GM12878 (cell line): ENCODE results near the gene FGB. TPM values are rescaled to one million over a fixed set of nuclear protein-coding genes. Genes with fewer than 3 reads are reported as not detected.

Source experiments
- ATAC-seq: fragments of 200-7000 bp; cut with Tn5 transposase; 3 replicates; pipeline ENCODE4 v1.9.1; 2020; ENCODE audit warnings: mild to moderate bottlenecking, moderate library complexity
- BruUV-seq: library from RNA; stranded (reverse); fragments of 400-500 nt; replicated peaks from 2 replicates; lab custom pipeline; 2021; lab: Mats Ljungman, UMichigan
- CTCF ChIA-PET: fragments of 300-600 bp; sonication (Branson Sonifier 250); formaldehyde crosslinking; extraction: SDS; loops from one replicate; lab custom pipeline; 2021; ENCODE audit warnings: inconsistent platforms; lab: Yijun Ruan, JAX
- POLR2A ChIA-PET: fragments of 350-600 bp; formaldehyde crosslinking; extraction: SDS; loops from one replicate; lab custom pipeline; 2021; ENCODE audit warnings: inconsistent platforms; lab: Charles Lee
- RAD21 ChIA-PET: fragments of 300-600 bp; sonication (Branson Sonifier 250); formaldehyde crosslinking; loops from one replicate; lab custom pipeline; 2023; ENCODE audit warnings: antibody characterized with exemption; ENCODE audit not compliant: unreplicated experiment; lab: Charles Lee
- SMC1A ChIA-PET: fragments of 300-600 bp; sonication (Branson Sonifier 250); formaldehyde crosslinking; loops from one replicate; lab custom pipeline; 2023; ENCODE audit not compliant: unreplicated experiment, uncharacterized antibody; lab: Charles Lee
- DNase-seq: peaks from one replicate; pipeline ENCODE4 v3.0.0-alpha.2; 2011; ENCODE audit warnings: low read depth, low spot score
- FAIRE-seq: peaks from 3 replicates; lab custom pipeline; 2011; peaks lifted over from hg19 to GRCh38; lab: Jason Lieb, UNC
- H2AFZ ChIP-seq: 2 replicates; pipeline ENCODE4 v1.6.0; 2011; ENCODE audit warnings: low read depth, low read length, control low read depth; ENCODE audit not compliant: control insufficient read depth
- H3K27ac ChIP-seq: 2 replicates; pipeline ENCODE4 v1.5.1; 2011; ENCODE audit warnings: control low read depth; ENCODE audit not compliant: control insufficient read depth, insufficient read depth
- H3K27me3 ChIP-seq, 2 experiments: replicated peaks in 1 of 2; 2 replicates each; pipeline versions ENCODE4 v1.6.0 to v1.6.1; 2011; ENCODE audit warnings: low read length in 1 of 2; ENCODE audit not compliant: control insufficient read depth in 2 of 2, insufficient read depth in 2 of 2
- H3K36me3 ChIP-seq, 2 experiments: 2 replicates each; pipeline ENCODE4 v1.5.1; 2011; ENCODE audit warnings: low read length in 1 of 2; ENCODE audit not compliant: control insufficient read depth in 2 of 2, insufficient read depth in 2 of 2
- H3K4me1 ChIP-seq: 2 replicates; pipeline ENCODE4 v1.6.1; 2011; ENCODE audit warnings: mild to moderate bottlenecking, low read length, moderate library complexity, mixed read lengths; ENCODE audit not compliant: control insufficient read depth, insufficient read depth
- H3K4me2 ChIP-seq: 2 replicates; pipeline ENCODE4 v1.6.0; 2011; ENCODE audit warnings: control low read depth; ENCODE audit not compliant: control insufficient read depth, insufficient read depth
- H3K4me3 ChIP-seq: fragments of 200-600 bp; sonication (generic); 2 replicates; pipeline ENCODE4 v1.5.1; 2016
- H3K79me2 ChIP-seq: 2 replicates; pipeline ENCODE4 v1.6.0; 2011; ENCODE audit warnings: low read length; ENCODE audit not compliant: control insufficient read depth, insufficient read depth
- H3K9ac ChIP-seq: 2 replicates; pipeline ENCODE4 v1.8.0; 2011; ENCODE audit warnings: low read length, control low read depth, mixed read lengths; ENCODE audit not compliant: control insufficient read depth, insufficient read depth
- H3K9me3 ChIP-seq: replicated peaks from 3 replicates; pipeline ENCODE4 v1.5.1; 2011; ENCODE audit warnings: mild to moderate bottlenecking, low read length; ENCODE audit not compliant: control insufficient read depth, insufficient read depth
- H4K20me1 ChIP-seq: 2 replicates; pipeline ENCODE4 v1.6.0; 2011; ENCODE audit not compliant: control insufficient read depth, insufficient read depth
- BACH1 ChIP-seq: fragments of 450-650 bp; IDR thresholded peaks from 2 replicates; pipeline ENCODE4 v1.6.1; 2017; ENCODE audit warnings: mild to moderate bottlenecking, borderline replicate concordance
- CHD1 ChIP-seq: IDR thresholded peaks from 2 replicates; pipeline ENCODE4 v1.6.1; 2012; ENCODE audit warnings: low read depth, low read length, improper control_type of control experiment
- CHD4 ChIP-seq: fragments of 200-600 bp; sonication (generic); IDR thresholded peaks from 2 replicates; pipeline ENCODE4 v1.6.1; 2016; ENCODE audit warnings: mild to moderate bottlenecking
- CREB1 ChIP-seq: IDR thresholded peaks from 2 replicates; pipeline ENCODE4 v1.6.1; 2012; ENCODE audit warnings: low read depth, mild to moderate bottlenecking, inconsistent platforms
- CUX1 ChIP-seq: IDR thresholded peaks from 2 replicates; pipeline ENCODE4 v1.6.1; 2012; ENCODE audit warnings: improper control_type of control experiment, low read depth, low read length; ENCODE audit not compliant: insufficient replicate concordance
- EZH2 ChIP-seq: IDR thresholded peaks from 2 replicates; pipeline ENCODE4 v1.6.1; 2012; ENCODE audit warnings: low read depth, mild to moderate bottlenecking, control low read depth, inconsistent platforms, low read length, borderline replicate concordance; ENCODE audit not compliant: control insufficient read depth
- MAX ChIP-seq: IDR thresholded peaks from 2 replicates; pipeline ENCODE4 v1.6.1; 2012; ENCODE audit warnings: low read depth, low read length, improper control_type of control experiment
- MEF2A ChIP-seq: IDR thresholded peaks from 2 replicates; pipeline ENCODE4 v1.6.1; 2011; ENCODE audit warnings: low read depth, mild to moderate bottlenecking, low read length, moderate library complexity; ENCODE audit not compliant: insufficient read depth
- NFIC ChIP-seq: IDR thresholded peaks from 2 replicates; pipeline ENCODE4 v1.6.1; 2012; ENCODE audit warnings: low read depth, mild to moderate bottlenecking, inconsistent platforms, low read length, moderate library complexity
- NR2C1 ChIP-seq: fragments of 450-650 bp; IDR thresholded peaks from 2 replicates; pipeline ENCODE4 v1.6.1; 2017; ENCODE audit warnings: antibody characterized with exemption, mild to moderate bottlenecking, moderate library complexity
- NR2F1 ChIP-seq: fragments of 450-650 bp; conservative IDR thresholded peaks from 2 replicates; pipeline ENCODE4 v1.6.1; 2017; ENCODE audit warnings: mild to moderate bottlenecking
- PAX5 ChIP-seq: IDR thresholded peaks from 2 replicates; pipeline ENCODE4 v1.6.1; 2011; ENCODE audit warnings: low read depth, low read length, borderline replicate concordance
- RB1 ChIP-seq: fragments of 450-650 bp; formaldehyde crosslinking; IDR thresholded peaks from 2 replicates; pipeline ENCODE4 v1.6.1; 2017; ENCODE audit warnings: mild to moderate bottlenecking, borderline replicate concordance
- SP1 ChIP-seq: IDR thresholded peaks from one replicate; pipeline ENCODE4 v1.6.1; 2011; ENCODE audit warnings: low read depth, low read length
- SPI1 ChIP-seq: IDR thresholded peaks from 2 replicates; pipeline ENCODE4 v1.6.1; 2011; ENCODE audit warnings: low read depth, mild to moderate bottlenecking, low read length, moderate library complexity, borderline replicate concordance; ENCODE audit not compliant: insufficient read depth
- WGBS: methylation state at CpG from one replicate; pipeline ENCODE4 v1.1.6; 2016; ENCODE audit warnings: low lambda C conversion rate; ENCODE audit not compliant: insufficient replicate concordance, insufficient coverage; ENCODE audit errors: missing lambda C conversion rate; 5-methylcytosine and 5-hydroxymethylcytosine counted together
- in situ Hi-C: fragments of 300-500 bp; cut with MboI; formaldehyde crosslinking; loops from 9 replicates; pipeline ENCODE4 v1.14.3; 2018; ENCODE audit warnings: mixed read lengths
- intact Hi-C: fragments of 100-400 bp; cut with micrococcal nuclease; formaldehyde crosslinking; loops from one replicate; pipeline ENCODE4 v1.14.2; 2022; ENCODE audit not compliant: unreplicated experiment
- polyA plus RNA-seq, 11 experiments: library from polyadenylated mRNA; depleted of rRNA in 4 of 11; unstranded in 6 of 11; stranded (reverse) in 5 of 11; fragments of >200 nt; fragmentation: Nextera tagmentation in 4 of 11; fragmentation: Illumina TruSeq in 1 of 11; extraction: Ambion mirVana in 4 of 11; extraction: Trizol in 1 of 11; gene quantifications; 1 replicate in 1 of 11; 2 replicates in 10 of 11; pipeline versions ENCODE4 v1.2.1 to v1.2.3, GENCODE V29; 2011 to 2016; ENCODE audit warnings: inconsistent platforms in 2 of 11, missing spikeins in 2 of 11, low read depth in 1 of 11
- total RNA-seq, 4 experiments: library from RNA; depleted of rRNA in 3 of 4; stranded (reverse); fragments of >200 nt in 3 of 4; fragmentation: Illumina TruSeq in 1 of 4; extraction: Trizol in 1 of 4; gene quantifications; 2 replicates each; pipeline versions ENCODE4 v1.2.1 to v1.2.3, GENCODE V29; 2013 to 2021
- TF ChIP-seq, protein P1 (sequence below): IDR thresholded peaks from 2 replicates; pipeline ENCODE4 v1.6.1; 2011; ENCODE audit warnings: low read depth, low read length, improper control_type of control experiment, borderline replicate concordance

FGB gene
- total and polyA plus RNA-seq, 10 of the 15 experiments (the other 5 are each of a cell fraction or from before 2014, with no cell fraction given), result 0.04 to 2.7 TPM; not detected in 8

- no peak for TF ChIP-seq CUX1
- no peak for TF ChIP-seq CHD4
- no peak for TF ChIP-seq MEF2A
- TF ChIP-seq CREB1, result no peak
These were observed 55.1 kb downstream of the FGB start (continued) for GRCh38 chr4:154617820-154618317.

GRCh38 chr4:154618708-154619315 lies 56.0 kb downstream of the FGB start:
- peaks cover 13% of the 10 kb centered on the region for H3K4me1 ChIP-seq
- RAD21 ChIA-PET, result interaction anchor here (0.7 to 7.1 kb wide), 8 partner anchors 11 to 69 kb away, joined by 3 to 88 read pairs (median 10); partner anchors contain the start of genes FGB and PLRG1
- no peak overlapping the region for H3K4me2 ChIP-seq
- in situ Hi-C loops, result loop anchor here (5.0 kb wide), 1 partner anchor 67 kb away; the partner anchor contains the start of gene PLRG1
- DNase-seq (peak; percentile 21), FAIRE-seq (peak; percentile 75), ATAC-seq (peak; percentile 88)
- peak overlapping the region; percentile 15; the same call in 1 of the 2 replicates for H2AFZ ChIP-seq
- SMC1A ChIA-PET, result interaction anchor here (0.7 to 7.2 kb wide), 15 partner anchors 9 to 352 kb away, joined by 3 to 119 read pairs (median 5); partner anchors contain the start of genes FGB and PLRG1
- 34% methylated on average over 4 of the region's 4 CpGs for WGBS
- H3K9ac ChIP-seq, result no peak overlapping the region
- POLR2A ChIA-PET, result interaction anchor here (0.7 to 1.3 kb wide), 2 partner anchors 68 to 1257 kb away, joined by 4 to 9 read pairs; partner anchors contain the start of gene PLRG1
- no peak overlapping the region for H3K27ac ChIP-seq
- H3K36me3 ChIP-seq, result no peaks in the 10 kb centered on the region
- no TSS peak for BruUV-seq
- H4K20me1 ChIP-seq, result no peaks in the 10 kb centered on the region
- H3K9me3 ChIP-seq, result no peaks in the 10 kb centered on the region
- CTCF ChIA-PET, result interaction anchor here (0.7 to 19.0 kb wide), 18 partner anchors 9 to 363 kb away, joined by 3 to 796 read pairs (median 5); partner anchors contain the start of genes FGB and PLRG1
- intact Hi-C loops, result loop anchor here (1.0 kb wide), 2 partner anchors 60 to 67 kb away; no protein-coding TSS in a partner anchor
- no peaks in the 10 kb centered on the region for H3K27me3 ChIP-seq
- H3K4me3 ChIP-seq, result no peak overlapping the region
- no peaks in the 10 kb centered on the region for H3K79me2 ChIP-seq
- no peak for TF ChIP-seq RB1
- TF ChIP-seq SP1, result no peak
- TF ChIP-seq BACH1, result no peak
- no peak for TF ChIP-seq SPI1
- TF ChIP-seq NR2C1, result no peak
- TF ChIP-seq NFIC, result no peak
- no peak for TF ChIP-seq CHD1
- TF ChIP-seq MAX, result no peak
- TF ChIP-seq NR2F1, result no peak
- no peak for TF ChIP-seq EZH2
- TF ChIP-seq, protein P1, sequence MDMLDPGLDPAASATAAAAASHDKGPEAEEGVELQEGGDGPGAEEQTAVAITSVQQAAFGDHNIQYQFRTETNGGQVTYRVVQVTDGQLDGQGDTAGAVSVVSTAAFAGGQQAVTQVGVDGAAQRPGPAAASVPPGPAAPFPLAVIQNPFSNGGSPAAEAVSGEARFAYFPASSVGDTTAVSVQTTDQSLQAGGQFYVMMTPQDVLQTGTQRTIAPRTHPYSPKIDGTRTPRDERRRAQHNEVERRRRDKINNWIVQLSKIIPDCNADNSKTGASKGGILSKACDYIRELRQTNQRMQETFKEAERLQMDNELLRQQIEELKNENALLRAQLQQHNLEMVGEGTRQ, result no peak
- TF ChIP-seq PAX5, result no peak
